HG03520 (cell line): Measurements from ENCODE around the gene C1orf35.
"Not testable (repeated sequence)": the region's sequence is repeated elsewhere in the genome, so short reads cannot be mapped to it uniquely, and the experiment has no call there.

Experiments
- ATAC-seq: cut with Tn5 transposase; IDR thresholded peaks from one replicate; pipeline ENCODE4 v1.9.1; 2021; ENCODE audit warnings: mild to moderate bottlenecking, moderate library complexity; ENCODE audit not compliant: unreplicated experiment

Gene C1orf35

GRCh38 chr1:228142701-228143136 lies 39.6 kb upstream of the C1orf35 start:
- ATAC-seq: no peak

- ATAC-seq: no peak
Observed at GRCh38 chr1:228142155-228142691, 39.1 kb upstream of the C1orf35 start.

GRCh38 chr1:228141226-228142044 lies 38.3 kb upstream of the C1orf35 start:
- no peak for ATAC-seq

GRCh38 chr1:228140724-228141225 lies 37.6 kb upstream of the C1orf35 start:
- ATAC-seq: no peak

- ATAC-seq: peak; percentile 94
Observed at GRCh38 chr1:228139931-228140723, 37.0 kb upstream of the C1orf35 start, which contains the start of gene GUK1. Gene GUK1, plus strand, starts transcription at chr1:228140279. Its CDS starts 24 bp downstream, at chr1:228140303.

- ATAC-seq: no peak
Observed at GRCh38 chr1:228139406-228139930, 36.3 kb upstream of the C1orf35 start.

- no peak for ATAC-seq
Observed at GRCh38 chr1:228136901-228137300, 33.8 kb upstream of the C1orf35 start.

- no peak for ATAC-seq
Observed at GRCh38 chr1:228134591-228134990, 31.5 kb upstream of the C1orf35 start.

GRCh38 chr1:228131766-228132165 lies 28.6 kb upstream of the C1orf35 start:
- no peak for ATAC-seq

- no peak for ATAC-seq
Observed at GRCh38 chr1:228125185-228125584, 22.1 kb upstream of the C1orf35 start.

GRCh38 chr1:228123505-228123904 lies 20.4 kb upstream of the C1orf35 start:
- no peak for ATAC-seq

GRCh38 chr1:228122921-228123441 lies 19.9 kb upstream of the C1orf35 start:
- ATAC-seq: no peak

- ATAC-seq: no peak
Observed at GRCh38 chr1:228120857-228121489, 17.8 kb upstream of the C1orf35 start.

GRCh38 chr1:228120351-228120750 lies 17.2 kb upstream of the C1orf35 start:
- ATAC-seq: no peak

- no peak for ATAC-seq
Observed at GRCh38 chr1:228118040-228118439, 14.9 kb upstream of the C1orf35 start.

- ATAC-seq: no peak
Observed at GRCh38 chr1:228117335-228117734, 14.2 kb upstream of the C1orf35 start.

- ATAC-seq: no peak
Observed at GRCh38 chr1:228114827-228115226, 11.7 kb upstream of the C1orf35 start.

- no peak for ATAC-seq
Observed at GRCh38 chr1:228112617-228113016, 9.5 kb upstream of the C1orf35 start.

- ATAC-seq: no peak
Observed at GRCh38 chr1:228112167-228112566, 9.0 kb upstream of the C1orf35 start.

GRCh38 chr1:228111315-228111714 lies 8.2 kb upstream of the C1orf35 start:
- ATAC-seq: not testable (repeated sequence)
